GM19328 (cell line): Measurements from ENCODE around the gene DCAF7.
A peak's percentile ranks its signal among the peaks of the same experiment; 100 is the strongest.

Experiments
- ATAC-seq: cut with Tn5 transposase; IDR thresholded peaks from one replicate; pipeline ENCODE4 v1.9.1; 2021; ENCODE audit warnings: mild to moderate bottlenecking, moderate library complexity; ENCODE audit not compliant: unreplicated experiment

DCAF7 gene

DNA sequence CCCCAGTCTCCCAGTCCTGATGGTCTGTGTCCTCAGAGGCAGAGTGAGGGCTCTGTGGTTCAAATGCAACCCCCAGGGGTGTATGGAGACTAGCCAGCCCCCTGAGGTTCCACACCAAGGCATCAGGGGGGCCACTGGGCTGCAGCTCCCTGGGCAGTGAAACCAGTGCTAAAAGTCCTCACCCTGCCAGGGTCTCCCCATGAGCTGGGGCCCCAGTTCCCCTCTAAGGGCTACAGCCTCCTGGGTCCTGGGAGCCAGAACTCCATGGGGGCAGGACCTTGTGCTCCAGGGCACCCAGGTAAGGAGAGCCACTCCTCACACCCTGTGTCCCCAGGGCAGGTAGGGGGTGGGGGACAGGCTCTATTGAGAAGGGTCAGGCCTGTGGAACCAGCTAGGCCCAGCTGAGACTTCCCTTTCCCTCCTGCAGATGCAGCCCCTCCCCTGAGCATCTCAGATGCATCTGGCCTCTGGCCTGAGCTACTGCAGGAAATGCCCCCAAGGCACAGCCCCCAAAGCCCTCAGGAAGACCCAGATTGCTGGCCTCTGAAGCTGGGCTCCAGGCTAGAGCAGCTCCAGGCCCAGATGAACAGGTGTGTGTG lies 6.4 kb upstream of the DCAF7 start:
- ATAC-seq: no peak

DNA sequence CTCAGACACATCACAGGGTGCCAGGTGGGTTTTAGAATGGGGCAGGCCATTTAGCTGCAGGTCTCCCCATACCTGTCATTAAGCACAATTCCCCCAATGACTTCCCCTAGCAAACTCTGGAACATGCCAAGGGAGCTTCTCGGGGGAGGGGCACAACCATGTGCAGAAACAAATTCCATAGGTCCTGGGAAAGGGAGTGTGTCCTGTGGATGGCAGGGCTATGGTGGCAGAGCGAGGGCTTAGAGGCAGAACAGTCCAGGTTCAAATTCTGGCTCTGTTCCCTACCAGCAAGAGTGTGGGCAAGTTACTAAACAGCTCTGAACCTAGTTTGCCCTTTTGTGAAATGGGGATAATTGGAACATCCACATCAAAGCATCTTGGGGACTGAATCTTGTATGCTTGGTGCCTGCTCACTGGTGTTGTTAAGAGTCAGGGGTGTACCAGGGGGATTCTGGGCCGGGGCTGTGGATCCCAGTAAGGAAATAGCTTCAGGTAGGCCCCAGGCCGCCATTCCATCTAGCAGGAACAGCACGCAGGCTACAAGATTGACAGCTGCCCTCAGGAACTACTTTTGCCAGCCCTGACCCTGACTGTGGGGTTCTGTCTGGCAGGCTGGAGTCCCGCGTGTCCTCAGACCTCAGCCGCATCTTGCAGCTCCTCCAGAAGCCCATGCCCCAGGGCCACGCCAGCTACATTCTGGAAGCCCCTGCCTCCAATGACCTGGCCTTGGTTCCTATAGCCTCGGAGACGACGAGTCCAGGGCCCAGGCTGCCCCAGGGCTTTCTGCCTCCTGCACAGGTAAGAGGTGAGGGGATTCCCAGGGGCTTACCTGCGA lies 5.6 kb upstream of the DCAF7 start:
- ATAC-seq: no peak

DNA sequence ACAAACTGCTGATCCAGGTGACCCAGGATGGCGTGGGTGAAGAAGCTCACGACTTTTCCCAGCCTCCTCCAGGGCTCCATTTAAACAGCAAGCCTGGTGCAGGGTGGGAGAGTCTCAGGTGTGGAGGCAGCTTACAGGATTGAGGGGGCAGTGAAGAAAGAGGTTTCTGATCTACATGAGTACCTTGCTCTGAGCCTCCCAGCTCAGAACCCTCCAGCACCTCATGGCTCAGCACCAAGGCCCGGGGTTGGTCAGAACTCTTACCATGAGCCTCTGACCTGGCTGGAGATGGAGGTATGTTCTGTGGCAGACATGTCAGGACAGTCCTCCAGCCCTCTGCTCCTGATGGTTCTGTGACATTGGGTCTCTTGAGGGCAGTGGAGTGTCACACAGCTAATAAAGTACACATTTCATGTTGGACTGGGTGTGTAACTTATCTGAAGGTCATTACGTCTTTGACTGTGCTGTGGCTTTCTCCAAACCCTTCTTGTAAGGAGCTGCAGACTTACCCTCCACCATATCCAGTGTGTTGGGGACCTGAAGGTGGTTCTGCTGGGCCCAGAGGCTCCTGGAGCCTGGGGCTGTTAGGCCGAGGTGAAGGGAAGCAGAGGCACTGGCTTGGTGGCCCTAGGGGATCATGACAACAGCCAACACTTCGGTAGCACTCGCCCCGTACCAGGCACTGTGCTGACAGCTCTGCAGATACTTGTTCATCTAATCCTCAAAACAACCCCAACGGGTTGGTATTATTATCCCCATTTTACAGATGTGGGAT lies 3.8 kb upstream of the DCAF7 start:
- no peak for ATAC-seq

DNA sequence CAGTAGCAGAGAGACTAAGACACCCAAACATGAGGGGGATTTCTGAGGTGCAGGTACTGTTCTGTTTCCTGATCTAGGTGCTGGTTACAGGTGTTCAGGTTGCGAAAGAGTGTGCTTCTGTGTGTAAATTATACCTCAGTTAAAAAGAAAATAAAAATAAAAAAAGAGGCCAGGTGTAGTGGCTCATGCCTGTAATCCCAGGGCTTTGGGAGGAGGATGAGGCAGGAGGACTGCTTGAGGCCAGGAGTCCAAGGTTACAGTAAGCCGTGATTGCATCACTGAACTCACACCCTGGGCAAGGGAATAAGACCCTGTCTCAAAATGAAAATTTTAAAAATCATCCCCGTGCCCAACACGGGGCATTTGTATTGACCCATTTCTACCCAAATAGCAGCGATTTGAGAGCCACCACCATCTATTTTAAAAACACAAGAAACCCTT lies 3.2 kb upstream of the DCAF7 start:
- ATAC-seq: no peak

DNA sequence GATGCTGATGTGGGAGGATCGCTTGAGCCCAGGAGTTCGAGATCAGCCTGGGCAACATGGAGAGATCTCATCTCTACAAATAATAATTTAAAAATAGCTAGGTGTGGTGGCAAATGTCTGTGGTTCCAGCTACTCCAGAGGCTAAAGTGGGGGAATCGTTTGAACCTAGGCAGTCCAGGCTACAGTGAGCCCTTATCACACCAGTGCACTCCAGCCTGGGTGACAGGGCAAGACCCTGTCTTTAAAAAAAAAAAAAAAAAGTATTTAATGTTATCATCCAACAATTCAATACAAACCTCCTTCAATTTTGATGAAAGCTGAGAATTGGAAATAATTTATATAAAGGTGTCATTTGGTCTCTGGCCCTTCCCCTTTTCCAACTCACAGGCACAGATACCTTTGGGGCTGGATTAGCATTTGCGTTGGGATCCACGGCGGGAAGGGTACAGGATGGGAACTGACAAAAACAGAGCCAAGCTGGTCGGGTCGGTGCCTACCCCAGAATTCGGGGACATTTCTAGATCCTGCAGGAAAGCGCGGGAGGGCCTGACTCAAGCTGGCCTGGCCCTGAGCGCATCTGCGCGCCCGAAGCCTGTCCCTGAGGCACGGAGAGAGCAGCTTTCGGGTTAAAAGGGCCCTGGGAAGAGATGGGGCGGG lies 860 bp upstream of the DCAF7 start:
- ATAC-seq: peak; percentile 19

DNA sequence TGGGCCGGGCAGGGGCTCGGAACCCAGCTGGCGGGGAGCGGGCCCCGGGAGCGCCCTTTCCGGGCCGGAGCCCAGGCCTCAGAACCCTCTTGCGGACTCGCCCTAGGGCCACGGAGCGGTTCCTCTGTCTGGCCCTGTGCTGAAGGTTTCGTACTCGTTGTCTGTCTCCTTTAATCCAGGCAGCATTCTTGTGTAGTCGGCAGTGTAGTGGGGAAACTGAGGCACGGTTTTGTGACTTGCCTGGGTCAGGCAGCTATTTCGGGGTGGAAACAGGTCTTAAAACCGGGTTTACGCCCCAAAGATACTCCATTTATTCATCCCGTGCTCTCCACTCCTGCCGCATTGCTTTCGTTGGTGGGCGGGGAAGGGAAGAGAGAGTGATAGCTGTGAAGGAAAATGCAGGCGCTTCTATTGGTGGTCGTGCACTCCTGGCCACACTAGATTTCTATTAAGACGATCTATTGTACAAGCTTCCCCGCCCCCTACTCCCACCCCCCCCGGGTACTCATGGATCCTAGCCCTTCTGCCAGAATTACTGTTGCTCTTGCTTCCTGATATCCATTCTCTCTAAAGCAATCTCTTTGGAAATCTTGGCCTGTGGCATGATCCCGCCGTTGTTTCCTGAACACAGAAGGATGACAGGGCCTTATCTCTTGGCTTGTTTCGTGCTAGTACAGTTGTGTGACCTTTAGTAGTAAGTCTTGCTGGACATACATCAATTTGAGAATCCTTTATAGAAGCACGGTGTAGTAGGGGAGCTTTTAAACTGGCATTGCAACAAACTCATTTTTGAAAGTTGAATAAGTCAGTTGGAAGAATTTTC lies 751 bp downstream of the DCAF7 start:
- no peak for ATAC-seq

DNA sequence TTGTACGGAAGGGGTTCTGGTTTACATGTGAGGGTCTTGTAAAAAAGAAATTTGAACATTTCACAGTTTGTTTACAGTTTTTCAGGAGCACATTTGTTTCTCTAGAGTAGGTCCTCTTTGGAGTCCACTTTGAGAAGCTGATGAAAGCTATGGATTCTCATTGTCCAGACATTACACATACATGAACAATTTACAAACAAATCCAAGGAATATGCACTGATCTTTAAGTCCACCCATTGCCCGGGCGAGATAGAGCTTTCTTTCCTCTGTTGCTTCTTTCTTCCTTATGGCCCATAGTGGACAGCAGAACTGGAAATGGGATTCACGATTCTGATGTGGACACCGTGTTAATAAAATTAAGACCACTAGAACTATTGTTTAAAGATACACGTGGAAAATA lies 1.9 kb downstream of the DCAF7 start:
- ATAC-seq: no peak

DNA sequence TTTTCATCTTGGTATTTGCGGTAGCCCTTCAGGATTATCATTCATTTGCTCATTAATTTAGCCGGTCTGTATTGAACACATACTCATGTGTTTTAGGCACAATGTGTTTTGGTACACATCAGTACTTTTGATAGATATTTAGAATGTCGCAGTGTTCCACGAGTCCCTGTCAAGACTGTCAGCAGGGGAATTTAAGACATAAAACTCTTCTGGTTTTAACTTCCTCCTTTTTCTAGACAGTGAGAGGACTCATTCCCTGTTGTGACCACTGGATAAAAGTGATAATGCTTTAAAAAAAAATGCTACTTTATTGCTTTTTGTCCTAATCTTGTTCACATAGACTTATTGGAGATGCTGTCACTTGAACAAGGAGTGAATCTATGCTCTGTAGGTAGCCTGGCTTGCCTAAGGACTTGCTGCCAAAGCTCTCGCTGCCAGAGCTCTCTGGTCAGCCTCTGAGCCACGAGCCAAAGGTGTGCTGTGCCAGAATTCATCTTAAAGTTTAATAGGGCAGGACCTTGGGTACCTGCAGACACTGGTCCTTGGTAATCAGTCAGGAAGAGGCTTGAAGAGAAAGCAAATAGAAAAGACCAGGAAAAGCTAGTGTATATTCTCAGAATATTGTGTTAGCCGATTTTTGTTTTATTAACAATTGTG lies 5.4 kb downstream of the DCAF7 start:
- no peak for ATAC-seq

DNA sequence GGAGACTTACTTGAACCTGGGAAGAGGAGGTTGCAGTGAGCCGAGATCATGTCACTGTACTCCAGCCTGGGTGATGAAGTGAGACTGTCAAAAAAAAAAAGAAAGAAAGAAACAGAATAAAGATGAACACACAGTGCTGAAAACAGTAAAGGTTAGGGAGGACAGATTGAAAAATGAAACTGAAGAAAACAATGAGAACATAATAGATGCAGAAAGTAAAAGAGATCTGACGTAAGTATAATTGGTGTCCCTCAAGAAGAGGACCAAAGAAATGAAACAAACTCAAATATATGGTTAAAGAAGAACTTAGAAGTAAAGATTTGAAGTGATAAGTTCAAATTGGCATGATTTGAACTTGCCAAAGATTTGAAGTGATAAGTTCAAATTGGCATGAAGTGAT lies 7.1 kb downstream of the DCAF7 start:
- ATAC-seq: no peak

DNA sequence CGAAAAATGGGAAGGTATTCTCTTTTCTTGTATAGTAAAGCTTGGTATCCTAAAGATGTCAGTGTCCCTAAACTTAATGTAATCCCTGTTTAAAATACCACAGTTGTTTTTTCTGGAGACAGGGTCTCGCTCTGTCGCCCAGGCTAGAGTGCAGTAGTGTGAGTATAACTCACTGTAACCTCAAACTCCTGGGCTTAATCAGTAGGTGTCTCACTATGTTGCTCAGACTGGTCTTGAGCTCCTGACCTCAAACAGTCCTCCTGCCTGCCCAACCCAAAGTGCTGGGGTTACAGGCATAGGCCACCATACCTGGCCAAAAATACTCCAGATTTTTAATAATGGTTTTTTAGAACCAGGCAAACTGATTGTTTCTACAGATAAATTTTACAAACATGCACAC lies 8.2 kb downstream of the DCAF7 start:
- no peak for ATAC-seq

DNA sequence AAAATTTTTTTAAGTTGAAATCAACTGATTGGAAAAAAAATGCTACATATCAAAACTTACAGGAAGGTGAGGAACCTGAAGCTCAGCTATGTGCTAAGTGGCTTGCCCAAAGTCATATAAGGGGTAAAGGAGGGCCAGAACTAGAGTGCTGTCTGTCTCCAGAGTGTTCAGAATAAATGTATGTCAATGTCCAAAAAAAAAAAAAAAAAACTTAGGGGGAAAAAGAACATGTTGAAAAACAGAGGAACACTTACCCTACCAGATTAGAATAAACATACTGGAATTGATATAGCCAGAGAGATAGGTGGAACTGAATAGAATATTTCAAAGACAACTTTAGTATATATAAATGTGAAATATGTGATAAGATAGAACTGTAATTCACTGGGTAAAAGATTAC lies 11.5 kb downstream of the DCAF7 start:
- ATAC-seq: no peak

DNA sequence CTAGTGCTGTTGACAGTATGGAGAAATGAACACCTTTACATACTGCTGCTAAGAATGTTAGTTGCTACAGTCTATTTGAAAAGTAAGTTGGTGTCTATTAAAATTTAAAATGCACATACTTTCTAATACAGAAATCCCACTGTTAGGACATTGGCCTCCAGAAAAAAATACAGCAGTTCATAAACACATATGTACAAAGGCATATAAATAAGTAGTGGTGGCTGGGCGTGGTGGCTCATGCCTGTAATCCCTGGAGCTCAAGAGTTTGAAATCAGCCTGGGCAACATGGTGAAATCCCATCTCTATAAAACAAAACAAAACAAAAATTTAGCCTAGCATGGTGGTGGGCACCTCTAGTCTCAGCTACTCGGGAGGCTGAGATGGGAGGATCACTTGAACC lies 13.1 kb downstream of the DCAF7 start:
- no peak for ATAC-seq

DNA sequence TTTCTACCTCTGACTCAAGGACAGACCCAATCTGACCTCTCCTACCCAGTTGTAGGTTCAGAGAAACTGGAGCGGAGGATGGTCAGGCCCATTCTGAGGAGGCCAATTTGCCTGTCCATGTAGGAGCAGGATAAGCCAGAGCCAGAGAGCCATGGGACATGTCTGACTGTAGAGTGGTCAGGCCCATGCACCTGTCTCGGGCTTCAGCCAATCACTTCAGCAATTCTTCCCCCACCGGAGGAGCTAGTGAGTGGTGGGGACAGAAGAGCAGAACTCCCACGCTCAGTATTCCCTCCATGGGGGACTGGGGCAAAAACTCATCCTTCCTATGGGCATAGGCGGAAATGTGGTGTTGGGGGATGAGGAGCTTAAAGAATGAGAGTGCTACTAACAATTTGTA lies 14.3 kb downstream of the DCAF7 start:
- no peak for ATAC-seq

DNA sequence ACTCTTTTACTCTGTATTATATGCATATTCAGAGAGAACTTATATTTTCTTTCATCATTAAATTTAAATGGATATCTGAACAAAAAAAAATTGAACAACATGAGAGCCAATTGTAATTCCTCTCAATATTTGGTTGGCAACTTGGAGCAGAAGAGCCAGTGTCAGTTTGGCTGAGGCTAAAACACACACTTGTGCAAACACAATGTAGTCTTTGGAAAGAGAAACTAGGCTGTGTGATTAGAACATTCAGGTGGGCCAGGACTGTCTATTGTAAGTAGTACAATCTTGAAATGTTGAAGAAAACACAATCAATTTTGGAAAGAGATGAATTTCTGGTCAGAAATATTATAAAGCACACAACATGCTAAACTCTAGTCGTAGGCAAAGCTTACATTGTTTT lies 17.0 kb downstream of the DCAF7 start:
- ATAC-seq: no peak

DNA sequence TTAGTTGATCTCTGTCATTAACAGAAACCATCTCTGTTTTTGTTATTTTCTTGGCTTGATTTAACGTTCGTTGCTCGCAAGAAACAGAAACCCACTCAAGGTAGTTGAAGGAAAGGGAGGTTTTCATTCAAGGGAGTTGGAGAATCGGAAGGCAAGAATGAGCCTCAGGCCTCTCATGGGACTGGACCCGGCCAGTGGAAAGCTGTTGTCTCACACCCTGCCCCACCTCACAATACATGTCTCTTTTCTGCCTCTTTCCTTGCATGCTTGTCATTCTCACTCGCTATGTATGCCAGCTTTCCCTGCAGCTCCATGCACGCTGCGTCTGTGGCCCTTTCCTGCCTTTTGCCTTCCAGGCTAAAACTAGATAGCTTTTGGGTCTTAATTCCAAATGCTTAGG lies 18.3 kb downstream of the DCAF7 start:
- ATAC-seq: no peak

DNA sequence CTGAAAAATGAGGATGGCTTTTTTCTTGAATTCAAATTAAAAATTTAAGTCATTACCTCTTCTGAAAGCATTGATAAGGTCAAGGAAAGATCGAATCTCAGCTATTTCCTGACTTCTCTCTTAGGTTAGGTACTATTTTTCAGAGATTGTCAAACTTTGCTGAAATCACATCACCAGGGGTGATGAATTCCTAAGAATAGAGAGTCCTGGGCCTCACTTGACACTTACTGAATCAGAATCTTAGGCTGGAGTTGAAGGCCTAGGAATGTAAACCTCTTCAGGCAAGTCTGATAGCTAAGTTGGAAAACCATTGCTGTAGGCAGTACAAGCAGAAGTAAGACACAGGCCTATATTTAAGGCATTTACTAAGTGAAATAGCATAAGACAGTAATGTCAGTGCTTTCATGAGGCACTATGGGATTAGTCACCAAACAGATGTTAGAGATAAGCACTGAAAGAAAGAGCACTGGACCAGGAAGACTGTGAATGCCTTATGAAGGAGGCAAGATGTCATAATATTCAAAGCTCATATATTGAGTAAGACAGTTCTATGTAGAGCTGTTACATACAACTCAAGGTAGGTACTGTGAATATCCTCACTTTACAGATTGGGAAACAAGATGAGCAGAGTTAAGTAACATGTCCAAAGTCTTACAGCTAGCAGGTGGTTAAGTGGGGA lies 21.5 kb downstream of the DCAF7 start:
- no peak for ATAC-seq

DNA sequence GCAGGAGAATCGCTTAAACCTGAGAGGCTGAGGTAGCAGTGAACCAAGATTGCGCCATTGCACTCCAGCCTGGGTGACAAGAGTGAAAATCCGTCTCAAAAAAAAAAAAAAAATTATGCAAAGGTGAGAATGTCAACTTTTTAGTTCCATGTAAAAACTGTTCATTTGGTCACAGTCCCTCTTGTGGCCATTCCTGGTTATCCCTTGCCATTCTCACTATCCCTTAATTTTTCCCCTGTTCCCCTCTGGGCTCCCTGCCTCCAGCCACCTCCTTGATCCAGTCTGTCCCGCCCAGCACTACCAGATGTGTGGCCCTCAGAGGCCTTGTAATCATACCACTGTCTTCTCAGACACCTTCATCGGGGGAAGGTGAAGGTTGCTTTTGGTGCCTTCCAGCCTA lies 23.4 kb downstream of the DCAF7 start:
- ATAC-seq: no peak

DNA sequence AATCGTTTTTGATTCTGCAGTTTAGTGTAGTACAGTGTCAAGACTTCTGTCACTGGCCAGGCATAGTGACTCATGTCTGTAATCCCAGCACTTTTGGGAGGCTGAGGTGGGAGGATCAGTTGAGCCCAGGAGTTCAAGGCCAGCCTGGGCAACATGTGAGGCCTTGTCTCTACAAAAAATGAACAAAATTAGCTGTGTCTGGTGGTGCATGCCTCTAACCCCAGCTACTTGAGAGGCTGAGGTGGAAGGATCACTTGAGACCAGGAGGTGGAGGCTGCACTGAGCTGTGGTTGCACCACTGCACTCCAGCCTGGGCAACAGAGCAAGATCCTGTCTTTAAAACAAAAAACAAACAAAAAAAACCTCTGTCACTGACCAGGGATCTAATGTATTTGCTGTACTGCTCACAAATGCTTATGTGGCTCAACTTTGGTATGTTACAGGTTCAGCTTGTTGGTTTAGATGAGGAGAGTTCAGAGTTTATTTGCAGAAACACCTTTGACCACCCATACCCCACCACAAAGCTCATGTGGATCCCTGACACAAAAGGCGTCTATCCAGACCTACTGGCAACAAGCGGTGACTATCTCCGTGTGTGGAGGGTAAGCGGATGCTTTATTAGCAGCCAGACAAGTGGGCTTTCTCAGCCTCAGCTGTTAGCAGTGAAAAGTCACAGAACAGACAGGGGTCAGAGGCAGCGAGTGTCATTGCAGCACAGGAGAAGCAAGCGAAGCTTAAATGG lies 27.9 kb downstream of the DCAF7 start:
- ATAC-seq: no peak

DNA sequence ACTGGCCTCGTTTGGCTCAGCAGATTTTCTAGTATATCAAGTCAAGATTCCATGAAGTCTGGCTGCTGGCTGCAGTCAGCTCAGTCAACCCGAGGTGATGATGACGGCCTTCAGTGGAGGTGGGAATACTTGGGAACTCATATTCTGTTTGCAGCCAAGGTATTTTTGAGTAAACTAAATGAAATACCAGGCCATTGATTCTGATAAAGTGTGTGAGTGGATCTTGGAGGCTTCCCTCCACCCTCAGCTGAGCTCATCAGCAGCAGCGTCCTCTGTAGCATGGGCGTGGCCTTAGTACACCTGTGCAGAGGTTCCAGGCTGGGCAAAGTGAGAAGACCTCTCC lies 28.5 kb downstream of the DCAF7 start:
- ATAC-seq: no peak
